DOHH2 (cell line): ENCODE results near the gene LHFPL4.
"Not testable (repeated sequence)": the region's sequence is repeated elsewhere in the genome, so short reads cannot be mapped to it uniquely, and the experiment has no call there.

ENCODE experiments used
- H3F3A ChIP-seq: fragments of 200-600 bp; sonication (generic), shearing (Covaris generic); 2 replicates; pipeline ENCODE4 v1.6.0; 2016; ENCODE audit warnings: antibody characterized with exemption, mild to moderate bottlenecking; ENCODE audit not compliant: control insufficient read depth, insufficient read depth
- H3K27ac ChIP-seq: fragments of 200-600 bp; sonication (generic); 2 replicates; pipeline ENCODE4 v1.5.1; 2014; ENCODE audit warnings: low read depth, mild to moderate bottlenecking, low read length, moderate library complexity
- H3K27me3 ChIP-seq: fragments of 200-600 bp; sonication (generic); 2 replicates; pipeline ENCODE4 v1.6.1; 2014; ENCODE audit warnings: mild to moderate bottlenecking, low read length, mixed read lengths; ENCODE audit not compliant: control insufficient read depth
- H3K36me3 ChIP-seq: fragments of 200-600 bp; sonication (generic); 2 replicates; pipeline ENCODE4 v1.6.1; 2014; ENCODE audit warnings: mild to moderate bottlenecking, low read length, moderate library complexity, mixed read lengths; ENCODE audit not compliant: control insufficient read depth
- H3K4me1 ChIP-seq: fragments of 200-600 bp; sonication (generic); 2 replicates; pipeline ENCODE4 v1.6.1; 2014; ENCODE audit warnings: mild to moderate bottlenecking, low read length, mixed read lengths; ENCODE audit not compliant: control insufficient read depth
- H3K4me2 ChIP-seq: fragments of 200-600 bp; sonication (generic); 2 replicates; pipeline ENCODE4 v1.6.0; 2014; ENCODE audit warnings: mild to moderate bottlenecking, low read length, moderate library complexity
- H3K4me3 ChIP-seq: fragments of 200-600 bp; sonication (generic); 2 replicates; pipeline ENCODE4 v1.5.1; 2014; ENCODE audit warnings: mild to moderate bottlenecking, low read length, mixed read lengths
- H3K79me2 ChIP-seq: fragments of 200-600 bp; sonication (generic); 2 replicates; pipeline ENCODE4 v1.6.1; 2014; ENCODE audit warnings: mild to moderate bottlenecking, low read length, mixed read lengths; ENCODE audit not compliant: control insufficient read depth
- H3K9me2 ChIP-seq: fragments of 200-600 bp; sonication (generic); replicated peaks from 2 replicates; pipeline ENCODE4 v1.6.1; 2014; ENCODE audit warnings: mild to moderate bottlenecking, low read length, mixed read lengths; ENCODE audit not compliant: control insufficient read depth
- H3K9me3 ChIP-seq: fragments of 200-600 bp; sonication (generic); 2 replicates; pipeline ENCODE4 v1.6.1; 2014; ENCODE audit warnings: antibody characterized with exemption, low read length, mixed read lengths; ENCODE audit not compliant: control insufficient read depth, insufficient read depth
- H4K20me1 ChIP-seq: fragments of 200-600 bp; sonication (generic); 2 replicates; pipeline ENCODE4 v1.6.0; 2014; ENCODE audit warnings: low read depth, mild to moderate bottlenecking, antibody characterized with exemption, low read length, moderate library complexity; ENCODE audit not compliant: control insufficient read depth, insufficient read depth
- EZH2phosphoT487 ChIP-seq: fragments of 200-600 bp; sonication (generic); IDR thresholded peaks from 2 replicates; pipeline ENCODE4 v1.6.1; 2017; ENCODE audit warnings: borderline replicate concordance, mild to moderate bottlenecking, antibody characterized with exemption, low read length, moderate library complexity, mixed read lengths
- TF ChIP-seq, protein P1 (sequence below): fragments of 200-600 bp; sonication (generic); IDR thresholded peaks from one replicate; pipeline ENCODE4 v1.5.1; 2014; ENCODE audit warnings: antibody characterized with exemption, mild to moderate bottlenecking, low read depth, low read length; ENCODE audit not compliant: poor library complexity, severe bottlenecking

The LHFPL4 gene

DNA sequence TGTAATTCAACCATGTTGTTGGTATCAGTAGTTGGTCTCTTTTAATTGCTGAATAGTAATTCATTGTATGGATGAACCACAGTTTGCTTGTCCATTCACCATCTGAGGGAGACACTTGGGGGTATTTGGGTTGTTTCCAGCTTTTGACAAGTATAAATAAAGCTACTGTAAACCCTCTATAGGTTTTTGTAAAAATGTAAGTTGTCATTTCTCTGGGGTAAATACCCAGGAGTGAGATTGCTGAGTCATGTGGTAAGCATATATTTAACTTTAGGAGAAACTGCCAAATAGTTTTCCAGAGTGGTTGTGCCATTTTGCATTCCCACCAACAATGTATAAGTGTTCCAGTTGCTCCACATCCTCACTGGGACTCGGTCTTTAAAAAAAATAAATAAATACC lies 15.4 kb upstream of the LHFPL4 start:
- H3K36me3 ChIP-seq = no peaks in the 10 kb centered on the region
- H3F3A ChIP-seq = no peaks in the 10 kb centered on the region
- no peaks in the 10 kb centered on the region for H3K79me2 ChIP-seq
- H3K4me3 ChIP-seq = no peak overlapping the region
- no peaks in the 10 kb centered on the region for H3K9me2 ChIP-seq
- peaks cover 3% of the 10 kb centered on the region; the same call in 1 of the 2 replicates for H3K27me3 ChIP-seq
- H3K9me3 ChIP-seq = no peaks in the 10 kb centered on the region; the same call in 1 of the 2 replicates
- H4K20me1 ChIP-seq = no peaks in the 10 kb centered on the region
- no peak overlapping the region for H3K4me2 ChIP-seq
- H3K4me1 ChIP-seq = no peaks in the 10 kb centered on the region
- TF ChIP-seq, protein P1, sequence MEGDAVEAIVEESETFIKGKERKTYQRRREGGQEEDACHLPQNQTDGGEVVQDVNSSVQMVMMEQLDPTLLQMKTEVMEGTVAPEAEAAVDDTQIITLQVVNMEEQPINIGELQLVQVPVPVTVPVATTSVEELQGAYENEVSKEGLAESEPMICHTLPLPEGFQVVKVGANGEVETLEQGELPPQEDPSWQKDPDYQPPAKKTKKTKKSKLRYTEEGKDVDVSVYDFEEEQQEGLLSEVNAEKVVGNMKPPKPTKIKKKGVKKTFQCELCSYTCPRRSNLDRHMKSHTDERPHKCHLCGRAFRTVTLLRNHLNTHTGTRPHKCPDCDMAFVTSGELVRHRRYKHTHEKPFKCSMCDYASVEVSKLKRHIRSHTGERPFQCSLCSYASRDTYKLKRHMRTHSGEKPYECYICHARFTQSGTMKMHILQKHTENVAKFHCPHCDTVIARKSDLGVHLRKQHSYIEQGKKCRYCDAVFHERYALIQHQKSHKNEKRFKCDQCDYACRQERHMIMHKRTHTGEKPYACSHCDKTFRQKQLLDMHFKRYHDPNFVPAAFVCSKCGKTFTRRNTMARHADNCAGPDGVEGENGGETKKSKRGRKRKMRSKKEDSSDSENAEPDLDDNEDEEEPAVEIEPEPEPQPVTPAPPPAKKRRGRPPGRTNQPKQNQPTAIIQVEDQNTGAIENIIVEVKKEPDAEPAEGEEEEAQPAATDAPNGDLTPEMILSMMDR = no peak
- TF ChIP-seq EZH2phosphoT487 = no peak
- H3K27ac ChIP-seq = no peak overlapping the region

DNA sequence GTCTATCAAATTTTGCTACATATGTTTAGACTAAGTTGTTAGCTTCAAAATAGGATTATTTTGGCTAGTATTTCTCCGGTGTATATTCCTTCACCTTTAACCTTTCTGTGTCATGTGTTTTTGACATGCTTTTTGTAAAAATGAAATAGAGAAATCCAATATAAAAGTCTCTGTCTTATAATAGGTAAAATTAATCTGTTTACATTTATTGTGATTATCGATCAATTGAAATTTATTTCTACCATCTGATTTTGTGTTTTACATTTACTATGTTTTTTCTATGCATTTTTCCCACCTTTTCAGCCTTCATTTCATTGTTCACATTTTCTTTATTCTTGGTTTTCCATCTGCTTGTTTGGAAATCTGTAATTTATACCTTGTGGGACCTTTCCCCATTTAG lies 11.7 kb upstream of the LHFPL4 start:
- no peaks in the 10 kb centered on the region for H3K4me1 ChIP-seq
- no peak for TF ChIP-seq EZH2phosphoT487
- TF ChIP-seq, protein P1 = no peak
- H3K36me3 ChIP-seq = no peaks in the 10 kb centered on the region
- no peak overlapping the region for H3K4me2 ChIP-seq
- H4K20me1 ChIP-seq = no peaks in the 10 kb centered on the region
- H3K4me3 ChIP-seq = no peak overlapping the region
- H3K79me2 ChIP-seq = no peaks in the 10 kb centered on the region
- H3K9me2 ChIP-seq = no peaks in the 10 kb centered on the region
- no peaks in the 10 kb centered on the region; the same call in 1 of the 2 replicates for H3K9me3 ChIP-seq
- H3K27me3 ChIP-seq = no peaks in the 10 kb centered on the region
- no peaks in the 10 kb centered on the region for H3F3A ChIP-seq
- H3K27ac ChIP-seq = no peak overlapping the region

DNA sequence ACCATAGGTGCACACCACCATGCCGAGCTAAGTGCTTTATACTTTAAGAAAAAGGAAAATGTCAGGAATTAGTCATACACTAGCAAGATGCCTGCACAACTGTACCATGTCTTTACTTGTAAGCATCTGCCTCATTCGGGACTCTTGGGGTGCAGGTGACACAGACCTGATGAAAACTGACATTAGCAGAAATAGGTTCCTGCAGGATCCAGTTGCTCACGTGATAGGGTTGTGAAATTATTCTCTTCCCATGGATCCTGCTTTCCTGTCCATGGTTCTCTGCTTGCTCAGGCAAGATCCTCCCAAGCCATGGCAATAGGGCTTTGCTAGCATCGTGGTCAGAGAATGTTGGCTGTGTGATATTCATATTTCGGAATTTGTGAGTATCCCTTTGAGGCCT lies 10.2 kb upstream of the LHFPL4 start:
- no peaks in the 10 kb centered on the region for H3F3A ChIP-seq
- no peaks in the 10 kb centered on the region for H3K36me3 ChIP-seq

GRCh38 chr3:9560056-9560455 lies 6.4 kb upstream of the LHFPL4 start:
- H3K4me1 ChIP-seq, H3F3A ChIP-seq, H3K79me2 ChIP-seq, H3K9me3 ChIP-seq, H3K36me3 ChIP-seq, H3K27me3 ChIP-seq, H3K27ac ChIP-seq, H3K9me2 ChIP-seq, H4K20me1 ChIP-seq, H3K4me2 ChIP-seq, H3K4me3 ChIP-seq: not testable (repeated sequence)

More for the DNA sequence above, 10.2 kb upstream of the LHFPL4 start:
- H3K4me3 ChIP-seq = no peak overlapping the region
- H3K4me1 ChIP-seq = no peaks in the 10 kb centered on the region
- TF ChIP-seq, protein P1 = no peak
- TF ChIP-seq EZH2phosphoT487 = no peak
- no peaks in the 10 kb centered on the region for H3K27me3 ChIP-seq
- H3K9me2 ChIP-seq = no peaks in the 10 kb centered on the region
- no peak overlapping the region for H3K4me2 ChIP-seq
- no peaks in the 10 kb centered on the region for H3K79me2 ChIP-seq
- H3K27ac ChIP-seq = no peak overlapping the region
- H3K9me3 ChIP-seq = no peaks in the 10 kb centered on the region; the same call in 1 of the 2 replicates
- H4K20me1 ChIP-seq = no peaks in the 10 kb centered on the region
